HEK293 (cell line): ENCODE data around the gene PTGIR.

Experiments used
- BCL11B ChIP-seq: fragments of 450-650 bp; formaldehyde crosslinking; IDR thresholded peaks from 2 replicates; pipeline ENCODE4 v1.5.1; 2016; ENCODE audit warnings: low read depth, missing biosample characterization, missing genetic modification characterization
- EGR2 ChIP-seq: fragments of 450-650 bp; formaldehyde crosslinking; IDR thresholded peaks from 2 replicates; pipeline ENCODE4 v1.5.1; 2016; ENCODE audit warnings: low read depth, missing biosample characterization, missing genetic modification characterization
- REPIN1 ChIP-seq: fragments of 450-650 bp; formaldehyde crosslinking; IDR thresholded peaks from 2 replicates; pipeline ENCODE4 v1.5.1; 2017; ENCODE audit warnings: missing biosample characterization, missing genetic modification characterization, low read depth
- ZBTB7A ChIP-seq: fragments of 450-650 bp; formaldehyde crosslinking; IDR thresholded peaks from 2 replicates; pipeline ENCODE4 v1.5.1; 2016; ENCODE audit warnings: low read depth, missing biosample characterization, missing genetic modification characterization
- ZBTB8A ChIP-seq: fragments of 450-650 bp; formaldehyde crosslinking; IDR thresholded peaks from 2 replicates; pipeline ENCODE4 v1.5.1; 2016; ENCODE audit warnings: missing biosample characterization, missing genetic modification characterization
- ZNF19 ChIP-seq: fragments of 450-650 bp; formaldehyde crosslinking; IDR thresholded peaks from 2 replicates; pipeline ENCODE4; 2016; ENCODE audit warnings: missing biosample characterization, missing genetic modification characterization, low read depth
- ZNF239 ChIP-seq: fragments of 450-650 bp; formaldehyde crosslinking; IDR thresholded peaks from 2 replicates; pipeline ENCODE4 v1.5.1; 2016; ENCODE audit warnings: missing biosample characterization, missing genetic modification characterization
- ZNF529 ChIP-seq: fragments of 450-650 bp; formaldehyde crosslinking; IDR thresholded peaks from 2 replicates; pipeline ENCODE4 v1.5.1; 2017; ENCODE audit warnings: missing genetic modification characterization, missing biosample characterization; ENCODE audit not compliant: insufficient replicate concordance
- ZNF530 ChIP-seq: fragments of 450-650 bp; formaldehyde crosslinking; IDR thresholded peaks from 2 replicates; pipeline ENCODE4 v1.5.1; 2016; ENCODE audit warnings: low read depth, missing biosample characterization, missing genetic modification characterization
- ZNF549 ChIP-seq: fragments of 450-650 bp; IDR thresholded peaks from 2 replicates; pipeline ENCODE4 v1.5.1; 2018; ENCODE audit warnings: missing biosample characterization, missing genetic modification characterization, mild to moderate bottlenecking, inconsistent platforms, moderate library complexity
- ZNF626 ChIP-seq: fragments of 450-650 bp; sonication (Bioruptor Pico); formaldehyde crosslinking; IDR thresholded peaks from 2 replicates; pipeline ENCODE4 v1.5.1; 2018; ENCODE audit warnings: missing biosample characterization, missing genetic modification characterization, inconsistent platforms
- ZNF629 ChIP-seq: fragments of 450-650 bp; formaldehyde crosslinking; IDR thresholded peaks from 2 replicates; pipeline ENCODE4 v1.5.1; 2017; ENCODE audit warnings: missing biosample characterization, missing genetic modification characterization
- ZNF660 ChIP-seq: fragments of 450-650 bp; IDR thresholded peaks from 2 replicates; pipeline ENCODE4 v1.5.1; 2018; ENCODE audit warnings: missing biosample characterization, mild to moderate bottlenecking, missing genetic modification characterization
- ZSCAN16 ChIP-seq: fragments of 450-650 bp; formaldehyde crosslinking; IDR thresholded peaks from 2 replicates; pipeline ENCODE4 v1.5.1; 2016; ENCODE audit warnings: missing biosample characterization, missing genetic modification characterization
- TF ChIP-seq, protein P1 (sequence below): fragments of 450-650 bp; formaldehyde crosslinking; IDR thresholded peaks from 2 replicates; pipeline ENCODE4; 2016; ENCODE audit warnings: missing biosample characterization, missing genetic modification characterization
- TF ChIP-seq, protein P2 (sequence below): fragments of 450-650 bp; formaldehyde crosslinking; IDR thresholded peaks from 2 replicates; pipeline ENCODE4 v1.5.1; 2016; ENCODE audit warnings: missing biosample characterization, missing genetic modification characterization
- TF ChIP-seq, protein P3 (sequence below): fragments of 450-650 bp; formaldehyde crosslinking; IDR thresholded peaks from 2 replicates; pipeline ENCODE4 v1.5.1; 2016; ENCODE audit warnings: missing biosample characterization, missing genetic modification characterization, borderline replicate concordance
- TF ChIP-seq, protein P4 (sequence below): fragments of 450-650 bp; formaldehyde crosslinking; IDR thresholded peaks from 2 replicates; pipeline ENCODE4 v1.5.1; 2016; ENCODE audit warnings: missing biosample characterization, missing genetic modification characterization, borderline replicate concordance
- TF ChIP-seq, protein P5 (sequence below): fragments of 450-650 bp; formaldehyde crosslinking; IDR thresholded peaks from 2 replicates; pipeline ENCODE4 v1.5.1; 2016; ENCODE audit warnings: missing biosample characterization, missing genetic modification characterization
- TF ChIP-seq, protein P6 (sequence below): fragments of 450-650 bp; formaldehyde crosslinking; IDR thresholded peaks from 2 replicates; pipeline ENCODE4 v1.5.1; 2016; ENCODE audit warnings: missing biosample characterization, missing genetic modification characterization
- TF ChIP-seq, protein P7 (sequence below): fragments of 450-650 bp; IDR thresholded peaks from 2 replicates; pipeline ENCODE4 v1.5.1; 2018; ENCODE audit warnings: missing biosample characterization, mild to moderate bottlenecking, missing genetic modification characterization

The PTGIR gene

DNA sequence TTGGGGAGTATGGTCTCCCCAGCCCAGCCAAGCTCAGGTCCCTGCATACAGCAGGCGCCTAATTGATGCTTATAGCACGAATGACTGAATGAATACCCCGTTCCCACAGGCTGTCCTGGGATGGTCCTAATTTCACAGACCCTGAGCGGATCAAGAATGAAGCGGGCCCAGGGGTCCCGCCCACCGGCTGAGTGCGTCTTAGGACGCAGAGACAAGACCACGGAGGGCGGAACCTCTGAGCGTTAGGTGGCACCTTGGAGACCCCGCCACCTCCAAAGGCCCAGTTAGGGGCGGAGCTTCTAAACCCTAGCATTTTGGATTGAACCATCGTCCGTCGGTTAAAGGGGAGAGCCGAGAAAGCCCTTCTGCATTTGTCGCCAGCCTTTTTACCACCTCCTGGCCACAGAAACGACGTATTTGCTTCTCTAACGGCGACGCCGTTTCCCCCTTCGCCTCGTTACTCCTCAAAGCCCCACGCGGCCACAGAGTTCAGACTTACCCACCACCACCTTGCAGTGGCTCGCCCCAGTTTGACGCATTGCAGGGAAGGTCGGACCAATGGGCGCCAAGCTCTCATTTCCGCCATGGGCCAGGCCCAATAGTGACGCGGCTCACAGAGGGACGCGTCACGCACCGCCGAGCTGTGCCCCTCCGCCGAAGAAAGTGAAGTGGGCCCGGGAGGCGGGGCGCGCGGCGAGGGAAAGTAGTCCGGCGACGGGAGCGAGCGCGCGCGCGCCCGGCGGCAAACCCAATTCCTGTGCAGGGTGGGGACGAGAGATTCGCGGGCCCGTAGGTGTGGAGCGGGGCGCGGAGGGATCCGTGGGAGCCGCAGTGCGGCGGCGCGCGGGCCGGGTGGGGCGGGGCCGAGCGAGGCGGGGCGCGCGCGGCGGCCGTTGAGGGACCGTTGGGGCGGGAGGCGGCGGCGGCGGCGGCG, 24.2 kb downstream of the PTGIR start (continued):
- no peak for TF ChIP-seq ZNF19 (tag by site-specific recombination)
- TF ChIP-seq ZNF660, result peak; percentile 94
- no peak for TF ChIP-seq ZNF530 (tag by site-specific recombination)
- no peak for TF ChIP-seq ZSCAN16 (tag by site-specific recombination)
- TF ChIP-seq BCL11B (tag by site-specific recombination), result no peak
- 0 out of 2 replicates have a peak, but pooled peaks have one; percentile 26 for TF ChIP-seq REPIN1 (tag by site-specific recombination)
- TF ChIP-seq, protein P1, sequence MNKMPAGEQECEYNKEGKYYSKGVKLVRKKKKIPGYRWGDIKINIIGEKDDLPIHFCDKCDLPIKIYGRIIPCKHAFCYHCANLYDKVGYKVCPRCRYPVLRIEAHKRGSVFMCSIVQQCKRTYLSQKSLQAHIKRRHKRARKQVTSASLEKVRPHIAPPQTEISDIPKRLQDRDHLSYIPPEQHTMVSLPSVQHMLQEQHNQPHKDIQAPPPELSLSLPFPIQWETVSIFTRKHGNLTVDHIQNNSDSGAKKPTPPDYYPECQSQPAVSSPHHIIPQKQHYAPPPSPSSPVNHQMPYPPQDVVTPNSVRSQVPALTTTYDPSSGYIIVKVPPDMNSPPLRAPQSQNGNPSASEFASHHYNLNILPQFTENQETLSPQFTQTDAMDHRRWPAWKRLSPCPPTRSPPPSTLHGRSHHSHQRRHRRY (tag by site-specific recombination), result no peak
- TF ChIP-seq ZBTB8A (tag by site-specific recombination), result peak; percentile 88
- TF ChIP-seq, protein P2, sequence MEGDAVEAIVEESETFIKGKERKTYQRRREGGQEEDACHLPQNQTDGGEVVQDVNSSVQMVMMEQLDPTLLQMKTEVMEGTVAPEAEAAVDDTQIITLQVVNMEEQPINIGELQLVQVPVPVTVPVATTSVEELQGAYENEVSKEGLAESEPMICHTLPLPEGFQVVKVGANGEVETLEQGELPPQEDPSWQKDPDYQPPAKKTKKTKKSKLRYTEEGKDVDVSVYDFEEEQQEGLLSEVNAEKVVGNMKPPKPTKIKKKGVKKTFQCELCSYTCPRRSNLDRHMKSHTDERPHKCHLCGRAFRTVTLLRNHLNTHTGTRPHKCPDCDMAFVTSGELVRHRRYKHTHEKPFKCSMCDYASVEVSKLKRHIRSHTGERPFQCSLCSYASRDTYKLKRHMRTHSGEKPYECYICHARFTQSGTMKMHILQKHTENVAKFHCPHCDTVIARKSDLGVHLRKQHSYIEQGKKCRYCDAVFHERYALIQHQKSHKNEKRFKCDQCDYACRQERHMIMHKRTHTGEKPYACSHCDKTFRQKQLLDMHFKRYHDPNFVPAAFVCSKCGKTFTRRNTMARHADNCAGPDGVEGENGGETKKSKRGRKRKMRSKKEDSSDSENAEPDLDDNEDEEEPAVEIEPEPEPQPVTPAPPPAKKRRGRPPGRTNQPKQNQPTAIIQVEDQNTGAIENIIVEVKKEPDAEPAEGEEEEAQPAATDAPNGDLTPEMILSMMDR (tag by site-specific recombination), result no peak
- TF ChIP-seq ZNF549 (tag by site-specific recombination), result no peak
- peak; percentile 88 for TF ChIP-seq ZNF629 (tag by site-specific recombination)
- TF ChIP-seq, protein P3, sequence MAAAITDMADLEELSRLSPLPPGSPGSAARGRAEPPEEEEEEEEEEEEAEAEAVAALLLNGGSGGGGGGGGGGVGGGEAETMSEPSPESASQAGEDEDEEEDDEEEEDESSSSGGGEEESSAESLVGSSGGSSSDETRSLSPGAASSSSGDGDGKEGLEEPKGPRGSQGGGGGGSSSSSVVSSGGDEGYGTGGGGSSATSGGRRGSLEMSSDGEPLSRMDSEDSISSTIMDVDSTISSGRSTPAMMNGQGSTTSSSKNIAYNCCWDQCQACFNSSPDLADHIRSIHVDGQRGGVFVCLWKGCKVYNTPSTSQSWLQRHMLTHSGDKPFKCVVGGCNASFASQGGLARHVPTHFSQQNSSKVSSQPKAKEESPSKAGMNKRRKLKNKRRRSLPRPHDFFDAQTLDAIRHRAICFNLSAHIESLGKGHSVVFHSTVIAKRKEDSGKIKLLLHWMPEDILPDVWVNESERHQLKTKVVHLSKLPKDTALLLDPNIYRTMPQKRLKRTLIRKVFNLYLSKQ (tag by site-specific recombination), result no peak
- peak; percentile 87 for TF ChIP-seq ZBTB7A (tag by site-specific recombination)
- TF ChIP-seq, protein P4, sequence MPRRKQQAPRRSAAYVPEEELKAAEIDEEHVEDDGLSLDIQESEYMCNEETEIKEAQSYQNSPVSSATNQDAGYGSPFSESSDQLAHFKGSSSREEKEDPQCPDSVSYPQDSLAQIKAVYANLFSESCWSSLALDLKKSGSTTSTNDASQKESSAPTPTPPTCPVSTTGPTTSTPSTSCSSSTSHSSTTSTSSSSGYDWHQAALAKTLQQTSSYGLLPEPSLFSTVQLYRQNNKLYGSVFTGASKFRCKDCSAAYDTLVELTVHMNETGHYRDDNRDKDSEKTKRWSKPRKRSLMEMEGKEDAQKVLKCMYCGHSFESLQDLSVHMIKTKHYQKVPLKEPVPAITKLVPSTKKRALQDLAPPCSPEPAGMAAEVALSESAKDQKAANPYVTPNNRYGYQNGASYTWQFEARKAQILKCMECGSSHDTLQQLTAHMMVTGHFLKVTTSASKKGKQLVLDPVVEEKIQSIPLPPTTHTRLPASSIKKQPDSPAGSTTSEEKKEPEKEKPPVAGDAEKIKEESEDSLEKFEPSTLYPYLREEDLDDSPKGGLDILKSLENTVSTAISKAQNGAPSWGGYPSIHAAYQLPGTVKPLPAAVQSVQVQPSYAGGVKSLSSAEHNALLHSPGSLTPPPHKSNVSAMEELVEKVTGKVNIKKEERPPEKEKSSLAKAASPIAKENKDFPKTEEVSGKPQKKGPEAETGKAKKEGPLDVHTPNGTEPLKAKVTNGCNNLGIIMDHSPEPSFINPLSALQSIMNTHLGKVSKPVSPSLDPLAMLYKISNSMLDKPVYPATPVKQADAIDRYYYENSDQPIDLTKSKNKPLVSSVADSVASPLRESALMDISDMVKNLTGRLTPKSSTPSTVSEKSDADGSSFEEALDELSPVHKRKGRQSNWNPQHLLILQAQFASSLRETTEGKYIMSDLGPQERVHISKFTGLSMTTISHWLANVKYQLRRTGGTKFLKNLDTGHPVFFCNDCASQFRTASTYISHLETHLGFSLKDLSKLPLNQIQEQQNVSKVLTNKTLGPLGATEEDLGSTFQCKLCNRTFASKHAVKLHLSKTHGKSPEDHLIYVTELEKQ, result peak; percentile 48; the same call in 1 of the 2 replicates
- TF ChIP-seq ZNF626 (tag by site-specific recombination), result no peak; the same call in 1 of the 2 replicates
- TF ChIP-seq, protein P5, sequence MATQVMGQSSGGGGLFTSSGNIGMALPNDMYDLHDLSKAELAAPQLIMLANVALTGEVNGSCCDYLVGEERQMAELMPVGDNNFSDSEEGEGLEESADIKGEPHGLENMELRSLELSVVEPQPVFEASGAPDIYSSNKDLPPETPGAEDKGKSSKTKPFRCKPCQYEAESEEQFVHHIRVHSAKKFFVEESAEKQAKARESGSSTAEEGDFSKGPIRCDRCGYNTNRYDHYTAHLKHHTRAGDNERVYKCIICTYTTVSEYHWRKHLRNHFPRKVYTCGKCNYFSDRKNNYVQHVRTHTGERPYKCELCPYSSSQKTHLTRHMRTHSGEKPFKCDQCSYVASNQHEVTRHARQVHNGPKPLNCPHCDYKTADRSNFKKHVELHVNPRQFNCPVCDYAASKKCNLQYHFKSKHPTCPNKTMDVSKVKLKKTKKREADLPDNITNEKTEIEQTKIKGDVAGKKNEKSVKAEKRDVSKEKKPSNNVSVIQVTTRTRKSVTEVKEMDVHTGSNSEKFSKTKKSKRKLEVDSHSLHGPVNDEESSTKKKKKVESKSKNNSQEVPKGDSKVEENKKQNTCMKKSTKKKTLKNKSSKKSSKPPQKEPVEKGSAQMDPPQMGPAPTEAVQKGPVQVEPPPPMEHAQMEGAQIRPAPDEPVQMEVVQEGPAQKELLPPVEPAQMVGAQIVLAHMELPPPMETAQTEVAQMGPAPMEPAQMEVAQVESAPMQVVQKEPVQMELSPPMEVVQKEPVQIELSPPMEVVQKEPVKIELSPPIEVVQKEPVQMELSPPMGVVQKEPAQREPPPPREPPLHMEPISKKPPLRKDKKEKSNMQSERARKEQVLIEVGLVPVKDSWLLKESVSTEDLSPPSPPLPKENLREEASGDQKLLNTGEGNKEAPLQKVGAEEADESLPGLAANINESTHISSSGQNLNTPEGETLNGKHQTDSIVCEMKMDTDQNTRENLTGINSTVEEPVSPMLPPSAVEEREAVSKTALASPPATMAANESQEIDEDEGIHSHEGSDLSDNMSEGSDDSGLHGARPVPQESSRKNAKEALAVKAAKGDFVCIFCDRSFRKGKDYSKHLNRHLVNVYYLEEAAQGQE, result 0 out of 2 replicates have a peak, but pooled peaks have one; percentile 7
- TF ChIP-seq, protein P6, sequence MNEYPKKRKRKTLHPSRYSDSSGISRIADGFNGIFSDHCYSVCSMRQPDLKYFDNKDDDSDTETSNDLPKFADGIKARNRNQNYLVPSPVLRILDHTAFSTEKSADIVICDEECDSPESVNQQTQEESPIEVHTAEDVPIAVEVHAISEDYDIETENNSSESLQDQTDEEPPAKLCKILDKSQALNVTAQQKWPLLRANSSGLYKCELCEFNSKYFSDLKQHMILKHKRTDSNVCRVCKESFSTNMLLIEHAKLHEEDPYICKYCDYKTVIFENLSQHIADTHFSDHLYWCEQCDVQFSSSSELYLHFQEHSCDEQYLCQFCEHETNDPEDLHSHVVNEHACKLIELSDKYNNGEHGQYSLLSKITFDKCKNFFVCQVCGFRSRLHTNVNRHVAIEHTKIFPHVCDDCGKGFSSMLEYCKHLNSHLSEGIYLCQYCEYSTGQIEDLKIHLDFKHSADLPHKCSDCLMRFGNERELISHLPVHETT, result peak; percentile 94
- no peak for TF ChIP-seq ZNF529 (tag by site-specific recombination)
- 0 out of 2 replicates have a peak, but pooled peaks have one; percentile 12 for TF ChIP-seq ZNF239 (tag by site-specific recombination)
- TF ChIP-seq EGR2, result peak; percentile 78
- TF ChIP-seq, protein P7, sequence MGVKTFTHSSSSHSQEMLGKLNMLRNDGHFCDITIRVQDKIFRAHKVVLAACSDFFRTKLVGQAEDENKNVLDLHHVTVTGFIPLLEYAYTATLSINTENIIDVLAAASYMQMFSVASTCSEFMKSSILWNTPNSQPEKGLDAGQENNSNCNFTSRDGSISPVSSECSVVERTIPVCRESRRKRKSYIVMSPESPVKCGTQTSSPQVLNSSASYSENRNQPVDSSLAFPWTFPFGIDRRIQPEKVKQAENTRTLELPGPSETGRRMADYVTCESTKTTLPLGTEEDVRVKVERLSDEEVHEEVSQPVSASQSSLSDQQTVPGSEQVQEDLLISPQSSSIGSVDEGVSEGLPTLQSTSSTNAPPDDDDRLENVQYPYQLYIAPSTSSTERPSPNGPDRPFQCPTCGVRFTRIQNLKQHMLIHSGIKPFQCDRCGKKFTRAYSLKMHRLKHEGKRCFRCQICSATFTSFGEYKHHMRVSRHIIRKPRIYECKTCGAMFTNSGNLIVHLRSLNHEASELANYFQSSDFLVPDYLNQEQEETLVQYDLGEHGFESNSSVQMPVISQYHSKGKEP (tag by site-specific recombination), result 0 out of 2 replicates have a peak, but pooled peaks have one; percentile 26
